Measurements from ENCODE around the gene NANOS2.
A peak's percentile ranks its signal among the peaks of the same experiment; 100 is the strongest.
"Not testable (repeated sequence)": the region's sequence is repeated elsewhere in the genome, so short reads cannot be mapped to it uniquely, and the experiment has no call there.

Gene NANOS2

DNA sequence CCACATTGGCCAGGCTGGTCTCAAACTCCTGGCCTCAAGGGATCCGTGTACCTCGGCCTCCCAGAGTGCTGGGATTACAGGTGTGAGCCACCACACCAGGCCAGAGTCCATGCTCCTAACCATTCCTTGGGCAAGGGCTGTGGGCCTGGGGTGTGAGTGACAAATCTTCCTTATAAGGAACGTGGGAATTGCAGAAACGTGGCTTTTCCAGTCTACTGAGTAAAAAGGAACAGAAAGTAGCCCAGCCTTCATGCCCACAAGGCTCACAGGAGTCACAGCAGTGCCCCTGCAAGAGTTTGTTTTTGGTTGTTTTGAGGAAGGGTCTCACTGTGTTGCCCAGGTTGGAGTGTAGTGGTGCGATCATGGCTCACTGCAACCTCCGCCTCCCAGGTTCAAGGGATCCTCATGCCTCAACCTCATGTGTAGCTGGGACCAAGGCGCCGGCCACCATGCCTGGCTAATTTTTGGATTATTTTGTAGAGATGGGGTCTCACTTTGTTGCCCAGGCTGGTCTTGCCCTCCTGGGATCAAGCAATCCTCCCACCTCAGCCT lies 17.2 kb downstream of the NANOS2 start:
- DNase-seq = no peak

DNA sequence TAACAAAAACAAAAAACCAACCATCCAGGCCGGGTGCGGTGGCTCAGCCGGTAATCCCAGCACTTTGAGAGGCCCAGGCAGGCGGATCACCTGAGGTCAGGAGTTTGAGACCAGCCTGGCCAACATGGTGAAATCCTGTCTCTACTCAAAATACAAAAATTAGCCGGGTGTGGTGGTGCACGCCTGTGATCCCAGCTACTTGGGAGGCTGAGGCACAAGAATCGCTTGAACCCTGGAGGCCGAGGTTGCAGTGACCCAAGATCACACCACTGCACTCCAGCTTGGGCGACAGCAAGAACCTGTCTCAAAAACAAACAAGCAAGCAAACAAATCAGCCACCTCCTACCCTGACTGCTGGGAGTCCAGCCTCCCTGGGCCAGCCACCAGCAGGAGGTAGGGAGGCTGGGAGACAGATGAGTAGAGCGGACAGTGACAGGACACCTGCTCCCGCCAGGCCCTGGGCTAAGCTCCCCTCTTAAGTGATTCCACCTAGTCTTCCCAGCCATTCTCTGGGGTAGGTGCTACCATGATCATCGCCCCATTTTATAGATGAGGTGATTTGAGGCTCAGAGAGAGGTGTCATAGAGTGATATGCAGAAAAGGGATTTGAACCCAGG lies 18.5 kb downstream of the NANOS2 start:
- DNase-seq = not testable (repeated sequence)

DNA sequence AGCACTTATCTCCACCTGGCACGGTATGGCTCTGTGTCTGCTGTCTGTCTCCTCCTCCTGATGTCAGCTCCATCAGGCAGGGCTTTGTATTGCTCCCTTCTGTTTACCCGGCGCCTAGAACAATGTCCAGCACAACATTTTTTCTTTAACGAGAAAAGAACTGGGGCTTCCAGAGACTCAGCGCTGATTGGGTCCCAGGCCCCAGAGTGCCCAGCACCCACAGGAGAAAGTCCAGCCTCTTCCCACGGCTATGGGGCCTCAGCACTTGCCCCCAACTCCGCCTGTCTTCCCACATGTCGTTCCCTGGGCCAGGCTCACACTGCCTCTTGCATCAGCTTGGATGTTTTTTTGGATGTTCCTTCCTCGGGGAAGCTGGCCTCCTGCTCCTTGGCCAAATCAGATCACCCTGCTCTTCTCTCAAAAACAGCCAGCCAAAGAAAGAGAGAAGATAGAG lies 19.0 kb downstream of the NANOS2 start:
- DNase-seq = no peak

DNA sequence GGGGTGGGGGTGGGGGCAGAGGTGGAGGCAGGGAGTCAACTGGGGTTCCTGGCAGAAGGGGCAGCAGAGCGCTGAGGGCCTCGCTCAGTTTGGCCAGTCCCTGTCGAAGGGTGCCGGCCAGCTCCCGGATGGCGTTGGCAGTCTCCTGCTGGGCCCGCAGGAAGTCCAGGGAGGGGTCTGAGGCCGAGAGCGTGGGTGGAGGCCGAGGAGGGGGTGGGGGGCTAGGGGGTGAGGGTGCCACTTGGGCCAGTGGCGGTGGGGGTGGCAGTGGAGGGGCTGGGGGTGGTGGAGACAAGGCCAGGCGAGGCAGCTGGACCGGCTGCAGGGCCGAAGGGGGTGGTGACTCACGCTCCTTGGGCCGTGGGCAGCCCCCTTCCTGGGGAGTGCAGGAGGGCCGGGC lies 23.7 kb downstream of the NANOS2 start:
- no peak for DNase-seq

DNA sequence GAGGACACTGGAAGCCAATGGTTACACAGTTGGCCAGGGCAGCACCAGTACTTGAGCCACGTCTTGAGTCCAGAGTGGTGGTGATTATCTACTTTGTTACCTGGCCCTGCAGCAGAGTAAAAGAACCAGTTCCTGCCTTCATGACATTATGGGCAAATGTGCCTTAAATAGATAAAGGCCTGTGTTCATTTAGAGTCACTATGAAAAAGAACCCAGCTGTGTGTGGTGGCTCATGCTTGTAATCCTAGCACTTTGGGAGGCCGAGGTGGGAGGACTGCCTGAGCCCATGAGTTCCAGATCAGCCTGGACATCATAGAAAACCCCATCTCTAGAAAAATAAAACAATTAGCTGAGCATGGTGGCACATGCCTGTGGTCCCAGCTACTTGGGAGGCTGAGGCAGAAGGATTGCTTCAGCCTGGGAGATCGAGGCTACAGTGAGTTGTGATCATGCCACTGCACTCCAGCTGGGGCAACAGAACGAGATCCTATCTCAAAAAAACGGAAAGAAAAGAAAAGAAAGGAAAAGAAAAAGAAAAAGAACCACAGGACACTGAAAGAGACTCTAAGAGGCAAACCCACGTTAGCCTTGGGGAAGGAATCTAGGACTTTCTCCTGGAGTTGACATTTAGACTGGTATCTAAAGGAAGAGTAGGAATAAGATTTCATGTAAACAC lies 25.2 kb downstream of the NANOS2 start:
- DNase-seq = no peak

DNA sequence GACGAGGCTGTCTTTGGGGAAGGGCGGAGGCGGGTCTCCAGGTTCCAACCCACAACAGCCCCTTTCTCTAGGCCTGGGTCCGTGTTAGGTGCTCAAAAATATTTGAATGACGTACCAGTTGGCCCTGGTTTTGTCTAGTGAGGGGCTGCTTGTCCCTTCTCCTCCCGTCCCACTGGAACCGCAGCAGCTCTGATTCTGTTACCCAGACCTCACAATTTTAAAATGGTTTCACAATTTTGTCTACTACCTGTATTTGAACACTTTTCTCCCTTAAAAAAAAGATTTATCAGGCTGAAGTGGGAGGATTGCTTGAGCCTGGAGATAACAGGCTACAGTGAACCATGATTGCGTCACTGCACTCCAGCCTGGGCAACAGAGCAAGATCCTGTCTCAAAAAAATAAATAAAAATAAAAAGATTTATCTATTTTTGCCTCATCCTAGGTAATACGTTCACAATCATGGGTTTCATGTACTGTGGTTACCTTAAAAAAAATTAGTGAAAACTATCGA lies 27.3 kb downstream of the NANOS2 start:
- DNase-seq = peak in 1 of 56 donors; percentile 66

DNA sequence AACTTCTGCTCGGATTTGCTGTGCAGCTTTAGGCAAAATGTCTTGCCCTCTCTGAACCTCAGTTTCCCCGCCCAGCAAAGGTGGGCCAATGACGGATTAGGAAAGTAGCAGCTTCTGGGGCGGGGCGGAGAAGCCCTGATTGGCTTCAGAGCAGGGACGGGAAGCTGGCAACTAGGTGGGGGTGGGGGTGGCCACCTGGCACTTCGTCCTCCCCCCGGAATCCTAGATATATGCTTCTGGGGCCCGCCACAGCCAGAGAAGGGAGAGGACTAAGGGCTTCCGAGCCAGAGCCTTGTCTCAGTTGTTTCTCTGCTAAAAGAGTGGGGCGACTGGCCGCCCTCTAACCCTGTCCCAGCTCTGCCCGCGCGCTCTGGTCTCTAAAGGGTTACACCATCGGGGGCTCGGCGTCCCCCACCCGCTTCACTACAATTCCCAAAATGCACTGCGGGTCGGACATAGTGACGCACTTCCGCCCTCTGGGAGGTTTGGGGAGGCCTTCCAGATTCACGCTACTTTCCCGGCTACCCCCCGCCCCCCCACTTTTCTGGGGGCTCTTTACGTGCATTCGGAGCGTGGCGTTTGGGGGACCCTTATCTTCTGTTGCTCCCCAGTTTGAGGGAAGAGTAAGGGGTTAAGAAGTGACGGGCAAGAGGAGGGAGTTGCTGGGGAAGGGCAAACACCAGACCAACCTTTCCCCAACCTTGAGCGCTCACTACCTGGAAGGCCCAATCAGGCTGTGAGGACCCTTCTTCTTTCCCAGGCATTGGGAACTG lies 28.0 kb downstream of the NANOS2 start:
- peak; percentile 31 to 93 (median 84) for DNase-seq

DNA sequence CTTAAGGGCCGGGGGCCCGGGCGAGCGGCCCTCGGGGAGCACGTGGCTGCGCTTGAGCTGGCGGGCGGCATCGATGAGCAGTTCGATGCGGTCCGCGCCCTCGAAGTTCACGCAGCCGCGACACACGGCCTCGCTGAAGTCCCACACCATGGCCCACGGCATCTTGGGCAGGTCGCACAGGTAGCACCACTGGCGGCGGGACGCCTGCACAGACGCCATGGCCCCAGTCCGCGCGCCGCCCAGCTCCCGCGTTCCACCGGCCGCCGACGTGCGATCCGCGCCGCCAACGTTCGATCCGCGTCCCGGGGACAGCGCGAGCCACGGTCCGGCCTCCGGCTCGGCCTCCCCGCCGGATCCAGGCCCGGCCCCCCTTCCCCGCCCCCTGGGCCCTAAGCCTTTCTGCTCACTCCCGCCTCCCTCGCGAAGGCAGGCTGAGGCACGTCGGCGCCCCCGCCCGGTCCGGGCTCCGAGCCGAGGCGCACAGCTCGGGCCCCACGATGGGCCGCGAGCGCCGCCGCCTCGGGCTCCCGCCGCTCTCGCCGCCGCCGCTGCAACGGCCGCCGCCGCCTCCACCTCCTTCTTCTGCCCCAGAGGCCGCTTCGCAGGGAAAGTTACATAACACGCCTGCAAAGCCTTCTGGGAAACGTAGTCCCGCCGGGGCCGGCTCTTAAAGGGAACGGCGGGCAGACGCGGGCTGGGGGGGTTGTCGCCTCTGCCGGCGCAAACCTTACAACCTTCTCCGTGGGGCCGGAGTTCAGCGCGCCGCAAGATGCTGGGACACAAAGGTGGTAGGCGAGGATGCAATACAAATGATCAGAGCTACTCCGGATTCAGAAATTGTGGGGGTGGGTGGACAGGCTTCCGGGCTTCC lies 28.8 kb downstream of the NANOS2 start, which contains the start of gene IRF2BP1:
IRF2BP1 (minus strand) TSS at position 586 of the 871 bp plus-strand sequence; CDS start at position 219, 367 bp downstream.
- peak; percentile 46 to 94 (median 86) for DNase-seq

DNA sequence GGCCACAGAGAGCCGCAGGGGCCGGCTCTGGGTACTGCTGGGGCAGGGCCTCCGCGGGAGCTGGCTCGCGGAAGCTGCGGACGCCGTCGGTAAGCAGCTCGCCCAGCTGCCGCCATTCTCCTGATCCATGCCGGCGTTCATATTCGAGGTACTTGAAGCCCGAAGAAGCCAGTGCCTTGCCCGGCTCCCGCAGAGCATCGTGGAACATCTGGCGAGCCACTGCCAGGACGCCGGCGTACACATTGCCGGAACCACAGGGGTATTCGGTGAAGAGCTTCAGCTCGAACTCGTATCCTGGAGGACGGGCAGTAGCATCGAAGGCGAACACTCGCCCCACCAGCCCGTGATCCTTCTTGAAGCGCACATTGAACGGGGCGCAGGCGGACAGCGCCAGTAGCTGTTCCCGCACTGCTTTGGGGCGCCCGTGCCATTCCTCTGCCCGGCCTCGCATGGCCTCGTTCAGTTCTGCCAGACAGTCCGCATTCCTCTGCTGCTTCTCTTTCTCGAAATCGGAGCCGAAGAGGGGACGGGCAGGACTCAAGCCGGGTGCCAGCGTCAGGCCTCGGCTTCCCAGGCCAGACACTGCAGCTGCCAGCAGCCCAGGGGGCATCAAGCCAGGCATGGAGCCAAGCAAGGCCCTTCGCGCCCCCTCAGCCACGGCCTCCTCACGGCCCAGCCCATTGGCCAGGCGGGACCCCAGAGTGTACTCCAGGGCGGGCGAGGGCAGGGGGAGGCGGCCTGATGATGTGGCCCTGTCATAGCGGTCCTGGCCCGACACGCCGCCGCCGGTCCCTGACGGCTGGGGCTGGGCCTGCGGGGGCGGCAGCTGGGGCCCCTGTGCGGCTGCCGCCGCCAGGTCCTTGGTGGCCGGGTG lies 29.7 kb downstream of the NANOS2 start:
- peak in 2 of 56 donors; percentile 6 to 15 for DNase-seq

DNA sequence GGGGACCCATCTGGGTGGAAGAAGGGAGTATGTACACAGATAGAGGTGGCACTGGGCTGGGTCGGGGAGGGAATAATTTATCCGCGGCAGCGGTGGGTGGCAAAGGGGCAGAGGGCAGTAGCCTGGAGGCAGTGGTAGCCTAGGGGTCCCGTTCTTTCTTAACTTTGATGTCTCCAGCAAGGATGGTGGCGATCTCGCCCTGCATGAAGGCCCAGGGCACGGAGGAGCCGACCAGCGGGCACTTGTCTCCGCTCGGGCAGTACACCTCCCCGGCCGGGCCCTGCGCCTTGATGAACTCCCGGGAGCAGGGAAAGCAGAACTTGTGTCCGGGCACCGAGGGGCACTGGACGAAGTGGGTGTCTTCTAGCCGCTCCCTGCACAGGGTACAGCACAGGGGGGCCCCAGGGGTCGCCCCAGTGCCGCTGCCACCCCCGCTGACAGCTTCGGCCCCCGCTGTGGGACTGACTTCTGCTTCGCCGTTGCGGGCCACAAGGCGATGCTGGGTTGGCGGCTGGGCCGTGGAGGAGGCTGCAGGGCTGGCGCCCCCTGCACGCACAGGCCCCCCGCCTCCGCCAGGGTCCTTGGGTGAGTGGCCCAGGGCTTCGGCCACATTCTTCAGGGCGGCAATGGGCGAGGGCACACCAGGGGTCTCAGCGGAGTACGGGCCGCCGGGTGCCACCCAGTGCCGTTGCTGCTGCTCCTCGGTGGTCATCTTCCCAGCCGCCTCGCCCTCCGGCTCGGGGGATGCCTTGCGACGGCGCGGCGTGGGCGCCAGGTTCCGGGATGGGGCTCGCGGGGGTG lies 30.5 kb downstream of the NANOS2 start:
- no peak for DNase-seq

DNA sequence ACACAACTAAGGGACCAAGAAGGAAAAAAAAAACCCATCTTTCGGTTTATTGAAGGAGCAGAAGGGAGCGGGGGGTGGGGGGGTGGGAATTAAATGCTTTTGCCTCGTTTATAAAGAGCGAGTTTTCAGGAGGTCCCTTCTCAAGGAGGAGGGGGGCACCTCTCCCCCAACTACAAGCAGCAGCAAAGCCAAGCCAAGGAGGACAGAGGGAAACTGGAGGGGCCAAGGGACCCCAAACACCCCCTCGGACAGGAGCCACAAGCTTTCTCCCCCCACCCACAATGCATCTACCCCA lies 31.0 kb downstream of the NANOS2 start:
- DNase-seq = no peak

DNA sequence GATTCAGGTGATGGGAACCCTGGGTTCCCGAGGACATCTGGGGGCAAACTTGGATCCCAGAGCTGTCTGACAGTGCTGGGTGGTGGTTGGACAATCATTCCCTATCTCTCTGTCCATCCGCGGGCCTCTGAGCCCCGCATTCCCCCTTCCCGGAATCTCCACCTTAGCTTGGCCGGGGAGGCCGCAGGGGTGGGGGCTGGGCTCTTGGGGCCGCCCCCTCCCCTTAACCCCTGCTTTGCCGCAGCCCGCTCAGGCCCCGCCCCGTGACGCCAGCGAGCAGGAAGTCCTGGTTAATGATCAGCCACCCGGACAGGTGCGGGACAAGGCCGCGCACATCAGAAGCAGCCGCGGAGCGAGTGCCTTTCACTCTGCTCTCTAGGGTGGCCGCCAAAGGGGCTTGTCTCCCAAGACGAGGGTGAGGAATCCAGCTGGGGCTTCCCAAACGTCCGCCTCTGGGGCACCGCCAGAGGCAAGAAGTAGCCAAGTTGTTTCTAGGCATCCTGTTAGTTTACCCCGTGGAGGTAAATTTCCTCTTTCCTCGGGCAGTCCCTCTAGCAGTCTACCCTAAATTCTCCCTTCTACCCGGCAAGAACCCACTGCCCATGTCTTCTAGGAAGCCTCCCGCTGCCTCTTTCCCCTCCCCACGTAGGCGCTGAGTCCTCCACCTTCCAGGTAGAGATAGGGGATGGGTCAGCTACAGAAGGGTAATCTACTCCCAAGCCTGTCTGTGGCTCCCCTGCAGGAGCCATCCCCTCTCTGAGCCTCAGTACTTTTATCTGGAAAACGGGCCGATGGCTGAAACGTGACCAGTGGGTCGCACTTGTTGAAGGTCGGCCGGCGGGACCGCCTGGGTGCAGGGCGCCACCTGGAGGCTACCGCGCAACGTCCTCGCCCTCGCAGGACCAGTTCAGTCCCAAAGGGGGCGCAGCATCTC lies 31.7 kb downstream of the NANOS2 start:
- DNase-seq = peak in 38 of 56 donors; percentile 4 to 73 (median 22)

DNA sequence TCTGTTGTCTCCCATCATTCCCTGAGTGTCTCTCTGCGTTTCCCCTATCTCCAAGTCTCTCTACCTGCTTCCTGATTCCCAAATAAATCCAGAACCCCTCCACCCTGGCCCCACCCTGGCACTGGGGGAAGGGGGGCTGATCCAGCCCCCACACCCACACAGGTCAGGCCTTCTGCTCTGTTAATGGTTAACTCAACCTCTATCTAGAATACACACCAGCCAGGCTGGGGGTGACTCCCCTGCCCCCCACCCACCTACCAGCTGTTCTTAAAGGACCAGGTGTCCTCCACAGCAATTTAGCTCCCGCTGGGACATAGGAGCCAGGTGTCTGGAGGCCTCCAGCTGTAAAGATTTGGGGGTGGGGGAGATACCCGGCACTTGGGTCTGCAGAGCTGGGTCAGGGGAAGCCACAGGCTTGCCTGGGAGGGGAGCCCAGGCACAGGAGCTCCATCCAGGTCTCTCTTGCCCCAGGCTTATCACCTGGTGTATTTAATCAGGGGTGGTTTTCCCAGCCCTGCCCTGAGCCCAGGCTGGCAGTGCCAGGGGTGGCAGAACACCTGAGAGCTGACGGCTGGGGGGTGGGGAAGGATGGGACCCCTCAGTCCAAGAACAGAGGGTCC lies 32.6 kb downstream of the NANOS2 start:
- no peak for DNase-seq

DNA sequence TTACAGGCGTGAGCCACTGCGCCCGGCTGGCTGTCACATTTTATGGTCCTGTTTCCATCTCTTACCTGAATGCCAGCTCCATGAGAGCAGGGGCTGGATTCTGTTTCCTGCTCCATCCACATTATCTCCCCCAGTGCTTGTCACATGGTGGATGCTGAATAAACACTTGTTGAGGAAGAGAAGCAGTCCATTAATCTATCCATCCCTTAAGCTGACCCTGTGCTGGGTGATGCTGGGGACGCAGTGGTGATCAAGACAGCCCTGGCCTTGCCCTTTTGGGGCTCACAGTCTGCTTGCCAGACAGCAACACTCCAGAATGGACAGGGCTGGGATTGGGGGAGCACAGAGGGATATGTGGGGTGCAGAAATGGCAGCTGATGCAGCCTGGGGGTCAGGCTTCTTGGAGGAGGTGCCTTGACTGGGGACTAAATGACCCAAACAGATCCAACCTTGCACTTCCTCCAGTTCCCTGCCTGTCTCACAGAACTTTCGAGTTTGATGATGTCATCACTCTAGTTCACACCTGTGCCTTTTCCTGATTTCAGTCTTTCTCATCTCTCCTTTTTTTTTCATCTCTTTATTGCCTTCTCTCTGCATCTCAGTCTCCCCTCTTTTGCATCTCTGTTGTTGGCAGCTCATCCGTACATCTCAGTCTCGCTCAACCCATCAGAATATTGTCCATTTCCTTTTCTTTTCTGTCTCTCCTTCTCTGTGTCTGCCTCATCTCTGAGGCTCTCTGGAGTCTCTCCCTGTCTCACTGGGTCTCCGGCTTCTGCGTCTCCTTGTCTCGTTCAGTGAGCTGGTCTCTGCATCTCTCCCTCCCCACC lies 33.3 kb downstream of the NANOS2 start:
- no peak for DNase-seq

DNA sequence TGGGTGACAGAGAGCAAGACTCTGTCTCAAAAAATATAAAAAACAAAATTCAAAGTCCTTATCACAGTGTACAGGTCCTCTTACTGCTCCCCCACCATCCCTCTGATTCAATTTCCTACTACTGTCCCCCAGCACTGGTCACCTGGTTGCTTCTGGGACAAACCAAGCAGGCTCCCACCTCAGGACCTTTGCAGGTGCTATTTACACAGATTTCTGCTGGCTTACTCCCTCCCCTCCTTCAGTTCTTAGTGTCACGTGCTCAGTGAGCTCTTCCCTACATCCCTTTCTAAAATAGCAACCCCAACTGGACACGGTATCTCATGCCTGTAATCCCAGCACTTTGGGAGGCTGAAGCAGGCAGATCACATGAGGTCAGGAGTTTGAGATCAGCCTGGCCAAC lies 34.6 kb downstream of the NANOS2 start:
- no peak for DNase-seq

DNA sequence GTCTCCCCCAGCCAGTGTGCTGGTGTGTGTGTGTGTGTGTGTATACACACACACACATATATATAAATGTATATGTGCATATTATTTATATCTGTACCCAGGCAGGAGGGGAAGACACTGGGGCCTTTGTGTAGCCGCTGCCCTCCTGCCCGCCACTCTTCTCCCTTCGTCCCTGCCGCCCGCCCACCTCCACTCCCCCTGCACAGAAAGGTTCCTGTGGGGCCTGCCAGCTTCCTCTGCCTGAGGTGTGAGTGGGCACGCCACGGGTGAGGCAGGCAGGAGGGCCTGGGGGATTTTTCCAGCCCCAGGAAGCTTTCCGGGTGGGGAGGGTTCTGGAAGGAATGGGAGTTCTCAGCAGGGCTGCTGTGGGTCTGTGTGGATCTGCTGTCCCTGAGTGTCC lies 35.5 kb downstream of the NANOS2 start:
- DNase-seq = no peak
